GM18508 (cell line): ENCODE measurements around the gene CEP89.
"Not testable (repeated sequence)": the region's sequence is repeated elsewhere in the genome, so short reads cannot be mapped to it uniquely, and the experiment has no call there.

Source experiments
- ATAC-seq: cut with Tn5 transposase; IDR thresholded peaks from one replicate; pipeline ENCODE4 v1.9.1; 2021; ENCODE audit warnings: moderate number of reproducible peaks; ENCODE audit not compliant: insufficient read depth, unreplicated experiment

The CEP89 gene

GRCh38 chr19:32971715-32972540 lies at the start of gene CEP89, which contains the start of gene FAAP24:
TSS of gene CEP89 (minus strand) at chr19:32971958. CDS start at chr19:32971874, 84 bp downstream.
TSS of gene FAAP24 (plus strand) at chr19:32972242. CDS start at chr19:32973197, 955 bp downstream.
- peak; percentile 91 for ATAC-seq

- not testable (repeated sequence) for ATAC-seq
Measured at GRCh38 chr19:33010891-33011290, 39.1 kb upstream of the CEP89 start.

DNA sequence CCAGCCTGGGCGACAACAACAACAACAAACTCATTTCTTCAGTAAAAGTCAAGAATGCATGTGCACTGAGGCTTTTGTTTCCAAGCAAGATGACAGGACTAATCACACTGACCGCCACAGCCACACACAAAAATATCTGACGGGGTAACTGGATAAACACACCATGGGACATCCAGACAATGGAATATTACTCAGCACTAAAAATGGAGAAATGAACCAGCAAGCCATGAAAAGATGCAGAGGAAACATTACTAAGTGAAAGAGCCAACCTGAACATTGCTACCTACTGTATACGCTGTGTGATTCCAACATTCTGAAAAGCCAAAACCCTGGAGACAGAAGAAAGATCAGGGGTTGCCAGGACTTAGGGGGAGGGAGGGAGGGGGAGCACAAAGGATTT lies 37.0 kb upstream of the CEP89 start:
- ATAC-seq = no peak

- no peak for ATAC-seq
Measured at GRCh38 chr19:33005440-33005839, 33.7 kb upstream of the CEP89 start.

- not testable (repeated sequence) for ATAC-seq
Measured at GRCh38 chr19:33003424-33004024, 31.8 kb upstream of the CEP89 start.

DNA sequence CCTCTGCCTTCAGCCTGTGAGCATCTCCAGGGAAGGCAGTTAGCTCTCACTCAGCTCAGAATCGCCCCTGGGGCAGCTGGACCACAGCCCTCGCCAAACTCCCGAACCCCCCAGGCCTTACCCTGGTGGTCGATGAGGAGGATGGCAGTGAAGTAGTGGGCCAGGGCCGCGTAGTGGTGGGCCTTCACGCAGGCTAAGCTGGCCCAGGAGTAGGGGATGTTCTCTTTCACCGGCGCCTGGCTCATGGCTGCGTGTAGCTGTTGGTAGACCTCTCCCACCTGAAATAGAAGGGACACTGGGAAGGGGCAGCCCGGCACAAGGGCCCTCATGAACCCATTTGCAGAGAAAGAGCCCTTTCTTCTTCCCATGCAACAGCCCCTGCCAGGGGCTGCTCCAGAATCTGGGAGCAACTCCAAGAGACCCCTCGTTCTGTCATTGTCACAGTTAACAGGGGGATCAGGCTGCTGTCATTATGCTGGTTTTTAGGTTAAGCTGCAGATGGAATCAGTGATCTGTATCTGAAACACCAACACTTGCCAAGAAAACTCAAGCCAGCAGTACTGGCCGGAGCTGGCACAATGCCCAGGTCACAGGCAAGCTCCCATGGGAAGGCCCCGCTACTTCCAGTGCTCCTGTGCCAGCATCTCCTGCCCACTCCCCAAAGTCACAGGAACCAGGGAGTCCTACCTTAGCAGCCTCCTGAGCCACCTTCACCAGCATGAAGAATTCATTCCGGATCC lies 30.5 kb upstream of the CEP89 start:
- not testable (repeated sequence) for ATAC-seq

- ATAC-seq = no peak
Measured at GRCh38 chr19:33000910-33001309, 29.2 kb upstream of the CEP89 start.

GRCh38 chr19:33000510-33000909 lies 28.8 kb upstream of the CEP89 start:
- ATAC-seq = no peak

DNA sequence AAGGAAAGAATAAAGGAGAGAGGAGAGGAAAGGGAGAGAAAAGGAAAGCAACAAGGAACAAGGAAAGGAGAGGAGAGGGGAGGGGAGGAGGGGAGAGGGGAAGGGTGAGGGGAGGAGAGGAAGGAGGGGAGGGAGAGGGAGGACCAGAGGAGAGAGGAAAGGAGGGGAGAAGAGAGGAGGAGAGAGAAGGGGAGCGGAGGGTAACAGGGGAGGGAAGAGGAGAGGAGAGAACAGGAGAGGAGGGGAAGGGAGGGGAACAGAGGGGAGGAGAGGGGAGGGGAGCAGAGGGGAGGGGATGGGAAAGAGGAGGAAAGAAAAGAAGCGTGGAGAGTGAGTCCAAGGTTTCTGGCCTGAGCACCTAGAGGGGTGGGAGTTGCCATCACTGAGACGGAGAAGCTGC lies 27.0 kb upstream of the CEP89 start:
- ATAC-seq = no peak

DNA sequence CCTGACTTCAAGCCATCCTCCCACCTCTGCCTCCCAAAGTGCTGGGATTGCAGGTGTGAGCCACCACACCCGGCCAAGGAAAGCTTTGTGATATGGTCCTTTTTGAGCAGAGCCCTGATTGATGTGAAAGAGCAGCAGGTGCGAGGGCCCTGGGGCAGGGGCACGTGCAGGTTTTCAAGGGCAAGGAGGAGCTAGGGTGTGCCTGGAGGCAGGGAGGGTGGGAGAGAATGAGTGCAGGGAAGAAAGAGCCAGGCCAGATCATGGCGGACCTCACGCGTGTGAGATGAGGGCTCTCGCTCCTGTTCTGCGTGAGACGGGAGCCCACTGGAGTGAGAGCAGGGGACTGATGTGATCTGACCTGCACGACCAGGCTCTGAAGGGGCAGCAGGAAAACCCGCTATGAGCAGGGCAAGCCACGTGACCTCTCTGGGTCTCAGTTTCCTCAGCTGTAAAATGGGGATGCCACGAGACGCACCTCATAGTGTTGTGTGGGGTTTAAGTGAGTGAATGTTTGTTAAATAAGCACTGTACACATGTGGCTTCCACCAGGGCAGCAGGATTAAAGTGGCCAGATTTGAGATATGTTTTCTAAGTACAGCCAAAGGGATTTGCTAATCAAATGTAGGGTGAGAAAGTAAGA lies 26.1 kb upstream of the CEP89 start:
- ATAC-seq = no peak

- not testable (repeated sequence) for ATAC-seq
Measured at GRCh38 chr19:32997061-32997464, 25.3 kb upstream of the CEP89 start.

DNA sequence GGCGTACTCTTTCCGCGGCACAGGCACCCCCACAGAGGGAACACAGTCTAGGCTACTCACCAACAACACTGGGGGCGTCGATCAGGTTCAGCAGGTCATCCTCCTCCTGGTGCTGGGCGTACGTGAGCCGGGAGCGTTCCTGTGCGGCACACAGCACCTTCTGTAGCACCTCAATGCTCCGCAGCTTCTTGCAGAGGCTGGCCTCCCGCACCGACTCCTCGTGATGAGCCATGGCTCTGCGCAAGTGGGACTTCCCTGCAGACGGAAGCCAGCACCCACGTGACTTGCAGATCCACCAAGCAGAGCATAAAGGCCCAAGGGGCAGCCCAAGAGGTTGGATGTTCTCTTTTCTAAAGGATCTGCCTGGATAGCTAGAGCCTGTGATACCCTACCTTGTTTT lies 24.2 kb upstream of the CEP89 start:
- ATAC-seq = not testable (repeated sequence)

- ATAC-seq = no peak
Measured at GRCh38 chr19:32988724-32989123, 17.0 kb upstream of the CEP89 start.

- ATAC-seq = not testable (repeated sequence)
Measured at GRCh38 chr19:32988254-32988653, 16.5 kb upstream of the CEP89 start.

GRCh38 chr19:32982488-32982887 lies 10.7 kb upstream of the CEP89 start:
- not testable (repeated sequence) for ATAC-seq

DNA sequence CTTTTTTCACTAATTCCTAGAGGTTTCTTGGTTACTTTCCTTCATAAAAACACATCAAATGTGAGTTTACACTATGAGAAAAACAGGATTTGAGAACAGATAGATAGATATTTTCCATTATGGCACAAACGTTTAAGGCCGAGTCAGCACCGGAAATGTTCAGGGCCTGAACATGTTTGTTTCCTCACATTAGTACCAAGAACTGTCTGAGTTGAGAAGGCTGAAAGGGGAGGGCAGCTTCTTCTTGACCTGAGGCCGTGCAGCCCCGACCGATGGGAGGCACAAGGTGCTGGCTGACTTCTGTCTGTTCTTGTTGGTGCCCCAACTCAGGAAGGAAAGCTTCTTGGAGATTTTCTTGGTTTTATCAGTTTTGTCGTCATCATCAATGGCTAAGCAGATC lies 8.0 kb upstream of the CEP89 start:
- ATAC-seq = not testable (repeated sequence)

DNA sequence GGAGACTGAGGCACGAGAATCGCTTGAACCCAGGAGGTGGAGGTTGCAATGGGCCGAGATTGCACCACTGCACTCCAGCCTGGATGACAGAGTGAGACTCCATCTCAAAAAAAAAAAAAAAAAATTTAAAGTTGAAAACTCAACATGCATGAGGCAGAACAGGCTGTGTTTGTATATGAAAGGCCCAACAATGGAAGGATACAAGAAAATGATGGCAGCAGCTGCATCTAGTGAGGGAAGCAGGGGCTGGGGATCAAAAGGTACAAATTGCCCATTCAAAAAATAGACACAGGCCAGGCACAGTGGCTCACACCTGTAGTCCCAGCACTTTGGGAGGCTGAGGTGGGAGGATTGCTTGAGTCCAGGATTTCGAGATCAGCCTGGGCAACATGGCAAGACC lies 6.1 kb upstream of the CEP89 start:
- ATAC-seq = not testable (repeated sequence)

GRCh38 chr19:32977280-32977679 lies 5.5 kb upstream of the CEP89 start:
- no peak for ATAC-seq

- no peak for ATAC-seq
Measured at GRCh38 chr19:32976223-32976805, 4.6 kb upstream of the CEP89 start.

DNA sequence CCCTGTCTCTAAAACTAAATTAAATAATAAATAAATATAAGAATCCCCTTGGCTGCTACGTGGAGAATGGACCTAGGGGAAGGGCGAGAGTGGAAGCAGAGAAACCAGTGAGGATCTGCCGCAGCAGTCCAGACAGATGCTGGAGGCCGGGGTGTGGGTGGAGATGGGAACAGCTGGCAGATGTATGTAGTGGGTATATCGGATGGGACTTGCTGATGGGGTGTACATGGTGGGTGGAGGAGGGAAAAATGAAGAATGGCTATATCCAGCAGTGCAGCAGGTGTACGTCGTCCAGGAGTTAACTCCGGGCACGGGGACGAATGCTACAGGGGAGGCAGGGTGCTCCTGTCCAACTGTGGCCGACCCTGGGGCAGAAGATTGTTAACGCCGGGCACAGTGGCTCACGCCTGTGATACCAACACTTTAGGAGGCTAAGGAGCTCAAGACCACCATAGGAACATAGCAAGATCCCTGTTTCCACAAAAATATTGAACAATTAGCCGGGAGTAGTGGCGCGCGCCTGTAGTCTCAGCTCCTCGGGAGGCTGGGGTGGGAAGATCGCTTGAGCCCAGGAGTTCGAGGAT lies 654 bp downstream of the CEP89 start:
- no peak for ATAC-seq
